Muscle layer of colon (tissue), 2 donors: Measurements from ENCODE around the gene ZNF559.
A peak's percentile ranks its signal among the peaks of the same experiment; 100 is the strongest.
"Not testable (repeated sequence)": the region's sequence is repeated elsewhere in the genome, so short reads cannot be mapped to it uniquely, and the experiment has no call there.

Source experiments
- H3K27ac ChIP-seq: one replicate; pipeline ENCODE4 v1.7.0; 2013; ENCODE audit warnings: low read depth, mild to moderate bottlenecking, low read length, moderate library complexity
- H3K27me3 ChIP-seq, 2 donors: one replicate each; pipeline ENCODE4 v1.7.0; 2013; ENCODE audit warnings: low read length in 2 of 2, mild to moderate bottlenecking in 2 of 2; ENCODE audit not compliant: insufficient read depth in 2 of 2, control insufficient read depth in 1 of 2
- H3K36me3 ChIP-seq: one replicate; pipeline ENCODE4 v1.7.0; 2013; ENCODE audit warnings: mild to moderate bottlenecking, low read length; ENCODE audit not compliant: insufficient read depth
- H3K4me1 ChIP-seq: one replicate; pipeline ENCODE4 v1.7.0; 2013; ENCODE audit warnings: mild to moderate bottlenecking, low read length; ENCODE audit not compliant: insufficient read depth
- H3K4me3 ChIP-seq, 2 donors: one replicate each; pipeline ENCODE4 v1.7.0; 2013; ENCODE audit warnings: low read length in 2 of 2, low read depth in 1 of 2, mild to moderate bottlenecking in 1 of 2, moderate library complexity in 1 of 2
- H3K9ac ChIP-seq: one replicate; pipeline ENCODE4 v1.7.0; 2013; ENCODE audit warnings: low read length
- H3K9me3 ChIP-seq: one replicate; pipeline ENCODE4 v1.7.0; 2013; ENCODE audit warnings: mild to moderate bottlenecking, low read length
- donor health status: abdominal sarcoma.
- donor health status: Adenocarcinoma of cecum.

ZNF559 gene

DNA sequence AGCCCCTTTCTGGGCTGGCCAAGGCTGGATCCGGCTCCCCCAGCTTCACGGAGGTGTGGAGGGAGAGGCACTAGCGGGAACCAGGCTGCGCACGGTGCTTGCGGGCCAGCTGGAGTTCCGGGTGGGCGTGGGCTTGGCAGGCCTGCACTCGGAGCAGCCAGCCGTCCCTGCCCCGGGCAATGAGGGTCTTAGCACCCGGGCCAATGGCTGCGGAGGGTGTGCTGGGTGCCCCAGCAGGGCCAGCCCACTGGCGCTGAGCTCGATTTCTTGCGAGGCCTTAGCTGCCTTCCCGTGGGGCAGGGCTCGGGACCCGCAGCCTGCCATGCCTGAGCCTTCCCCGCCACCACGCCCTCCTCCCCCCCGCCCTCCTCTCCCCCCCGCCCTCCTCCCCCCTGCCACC, 2.6 kb upstream of the ZNF559 start:
- H3K4me3 ChIP-seq = no peak overlapping the region
- H3K4me1 ChIP-seq = peaks cover 9% of the 10 kb centered on the region
- H3K36me3 ChIP-seq = no peaks in the 10 kb centered on the region
- no peaks in the 10 kb centered on the region for H3K9me3 ChIP-seq
- H3K9ac ChIP-seq = no peak overlapping the region
- H3K27ac ChIP-seq = no peak overlapping the region
- no peaks in the 10 kb centered on the region for H3K27me3 ChIP-seq

DNA sequence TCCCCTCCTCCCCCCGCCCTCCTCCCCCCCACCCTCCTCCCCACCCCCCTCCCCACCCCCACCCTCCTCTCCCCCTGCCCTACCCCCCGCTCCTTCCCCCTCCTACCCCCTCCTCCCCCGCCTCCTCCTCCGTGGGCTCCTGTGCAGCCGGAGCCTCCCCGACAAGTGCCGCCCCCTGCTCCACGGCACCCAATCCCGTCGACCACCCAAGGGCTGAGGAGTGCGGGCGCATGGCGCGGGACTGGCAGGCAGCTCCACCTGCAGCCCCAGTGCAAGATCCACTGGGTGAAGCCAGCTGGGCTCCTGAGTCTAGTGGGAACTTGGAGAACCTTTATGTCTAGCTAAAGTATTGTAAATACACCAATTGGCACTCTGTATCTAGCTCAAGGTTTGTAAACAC, 2.2 kb upstream of the ZNF559 start:
- H3K27ac ChIP-seq, H3K9ac ChIP-seq, H3K9me3 ChIP-seq, H3K4me1 ChIP-seq, H3K27me3 ChIP-seq, H3K36me3 ChIP-seq, H3K4me3 ChIP-seq: not testable (repeated sequence)

DNA sequence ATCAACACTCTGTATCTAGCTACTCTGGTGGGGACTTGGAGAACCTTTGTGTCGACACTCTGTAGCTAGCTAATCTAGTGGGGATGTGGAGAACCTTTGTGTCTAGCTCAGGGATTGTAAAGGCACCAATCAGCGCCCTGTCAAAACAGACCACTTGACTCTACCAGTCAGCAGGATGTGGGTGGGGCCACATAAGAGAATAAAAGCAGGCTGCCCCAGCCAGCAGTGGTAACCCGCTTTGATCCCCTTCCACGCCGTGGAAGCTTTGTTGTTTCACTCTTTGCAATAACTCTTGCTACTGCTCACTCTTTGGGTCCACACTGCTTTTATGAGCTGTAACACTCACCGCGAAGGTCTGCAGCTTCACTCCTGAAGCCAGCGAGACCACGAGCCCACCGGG, 1.8 kb upstream of the ZNF559 start:
- H3K27me3 ChIP-seq, H3K9ac ChIP-seq, H3K36me3 ChIP-seq, H3K4me1 ChIP-seq, H3K9me3 ChIP-seq, H3K27ac ChIP-seq, H3K4me3 ChIP-seq: not testable (repeated sequence)

DNA sequence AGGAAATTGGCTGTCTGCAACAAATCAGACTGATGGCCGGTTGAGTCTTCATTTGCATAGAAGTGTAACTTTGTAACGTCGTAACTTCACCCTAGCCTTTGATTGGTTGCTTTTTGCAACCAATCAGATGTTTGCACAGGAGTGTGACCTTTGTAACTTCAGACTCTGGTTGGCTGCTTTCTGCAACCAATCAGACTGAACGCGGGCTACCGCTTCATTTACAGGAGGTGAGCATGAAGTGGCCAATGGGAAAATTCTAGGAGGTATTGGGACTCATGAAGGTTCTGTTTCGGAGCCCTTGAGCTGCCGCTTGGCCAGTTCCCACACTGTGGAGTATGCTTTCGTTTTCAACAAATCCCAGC, 441 bp upstream of the ZNF559 start:
- peak overlapping the region; percentile 84 for H3K27ac ChIP-seq
- peak overlapping the region; percentile 23 for H3K9ac ChIP-seq
- no peaks in the 10 kb centered on the region for H3K36me3 ChIP-seq
- peak overlapping the region; percentile 61 to 83 for H3K4me3 ChIP-seq
- no peaks in the 10 kb centered on the region for H3K27me3 ChIP-seq
- H3K4me1 ChIP-seq = peaks cover 9% of the 10 kb centered on the region
- H3K9me3 ChIP-seq = peaks cover 2% of the 10 kb centered on the region

DNA sequence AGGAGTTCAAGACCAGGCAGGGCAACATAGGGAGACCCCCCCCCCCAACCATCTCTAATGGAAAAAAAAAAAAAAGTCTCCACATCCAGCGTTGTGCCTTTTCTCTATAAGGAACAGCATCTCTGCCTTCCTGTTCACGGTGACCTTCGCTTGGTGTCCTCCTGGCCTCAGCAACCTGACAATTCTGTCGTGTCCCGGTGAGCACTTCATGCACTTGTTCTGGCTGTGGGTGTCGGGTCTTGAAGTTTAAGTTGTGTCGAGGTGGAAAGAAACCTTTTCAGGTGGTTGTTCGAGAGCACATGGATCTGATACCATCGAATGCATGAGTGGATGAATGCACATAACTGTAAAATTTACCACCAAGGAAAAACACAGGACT, 594 bp downstream of the ZNF559 start:
- peaks cover 9% of the 10 kb centered on the region for H3K9me3 ChIP-seq
- no peaks in the 10 kb centered on the region for H3K36me3 ChIP-seq
- peak overlapping the region; percentile 61 to 83 for H3K4me3 ChIP-seq
- H3K4me1 ChIP-seq = peaks cover 9% of the 10 kb centered on the region
- H3K9ac ChIP-seq = peak overlapping the region; percentile 73
- no peaks in the 10 kb centered on the region for H3K27me3 ChIP-seq
- peak overlapping the region; percentile 84 for H3K27ac ChIP-seq

DNA sequence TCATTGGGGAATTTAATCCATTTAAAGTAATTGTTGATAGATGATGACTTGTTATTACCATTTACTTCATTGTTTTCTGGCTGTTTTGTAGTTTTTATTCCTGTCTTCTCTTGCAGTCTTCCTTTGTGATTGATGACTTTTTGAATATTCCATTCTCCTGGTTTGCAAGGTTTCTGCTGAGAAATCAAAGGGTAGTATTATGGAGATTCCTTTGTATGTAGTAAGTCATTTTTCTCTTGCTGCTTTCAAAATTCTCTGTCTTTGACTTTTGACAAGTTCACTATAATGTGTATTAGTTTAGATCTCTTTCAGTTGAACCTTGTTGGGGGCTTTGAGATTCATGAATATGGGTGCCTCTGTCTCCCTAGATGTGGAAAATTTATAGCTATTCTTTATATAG, 6.0 kb downstream of the ZNF559 start:
- Histone ChIP-seq H3K27me3 (no peaks in the 10 kb centered on the region), H3K4me1 (peaks cover 3% of the 10 kb centered on the region), H3K9ac (no peak overlapping the region), H3K36me3 (peaks cover 34% of the 10 kb centered on the region), H3K4me3 (no peak overlapping the region), H3K9me3 (peaks cover 49% of the 10 kb centered on the region), H3K27ac (no peak overlapping the region)

DNA sequence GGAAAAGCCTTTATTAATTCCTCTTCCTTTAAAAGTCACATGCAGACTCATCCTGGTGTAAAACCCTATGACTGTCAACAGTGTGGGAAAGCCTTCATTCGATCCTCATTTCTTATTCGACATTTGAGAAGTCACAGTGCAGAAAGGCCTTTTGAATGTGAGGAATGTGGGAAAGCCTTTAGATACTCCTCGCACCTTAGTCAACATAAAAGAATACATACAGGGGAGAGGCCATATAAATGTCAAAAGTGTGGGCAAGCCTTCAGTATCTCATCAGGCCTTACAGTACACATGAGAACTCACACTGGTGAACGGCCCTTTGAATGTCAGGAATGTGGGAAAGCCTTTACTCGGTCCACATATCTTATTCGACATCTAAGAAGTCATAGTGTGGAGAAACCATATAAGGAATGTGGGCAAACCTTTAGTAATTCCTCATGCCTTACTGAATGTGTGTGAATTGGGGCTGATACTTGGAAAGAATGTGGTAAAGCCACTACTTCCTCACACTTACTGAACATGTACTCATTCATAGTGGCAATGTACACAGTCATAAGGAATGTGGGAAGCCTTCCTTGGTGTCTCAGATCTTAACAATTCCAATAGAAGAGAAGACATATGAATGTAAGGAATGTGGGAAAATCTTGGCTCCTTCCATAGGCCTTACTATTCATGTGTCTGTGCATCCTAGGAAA, 18.8 kb downstream of the ZNF559 start:
- peaks cover 81% of the 10 kb centered on the region for H3K9me3 ChIP-seq
- no peaks in the 10 kb centered on the region for H3K4me1 ChIP-seq
- peak overlapping the region in 1 of 2 donors; percentile 35 for H3K4me3 ChIP-seq
- H3K36me3 ChIP-seq = peaks cover 47% of the 10 kb centered on the region
- H3K9ac ChIP-seq = no peak overlapping the region
- no peaks in the 10 kb centered on the region for H3K27me3 ChIP-seq
- no peak overlapping the region for H3K27ac ChIP-seq

DNA sequence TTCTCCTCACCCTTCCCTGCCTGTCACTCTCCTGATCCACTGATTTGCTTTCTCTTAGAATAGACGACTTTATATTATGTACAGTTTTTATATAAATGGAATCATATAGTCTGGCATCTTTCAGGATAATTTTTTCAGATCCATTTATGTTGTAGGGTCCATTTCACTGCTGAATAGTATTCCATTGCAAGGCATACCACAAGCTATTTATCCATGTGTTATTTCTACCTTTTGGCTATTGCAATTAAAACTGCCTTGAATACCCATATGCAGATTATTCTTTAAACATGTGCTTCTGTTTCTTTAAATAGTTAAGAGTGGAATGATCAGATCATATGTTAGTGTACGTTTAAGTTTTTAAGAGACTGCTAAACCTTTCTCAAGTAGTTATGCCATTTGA, 21.0 kb downstream of the ZNF559 start:
- Histone ChIP-seq H3K27me3 (no peaks in the 10 kb centered on the region), H3K4me1 (no peaks in the 10 kb centered on the region), H3K9ac (no peak overlapping the region), H3K4me3 (no peak overlapping the region), H3K27ac (no peak overlapping the region), H3K9me3 (peaks cover 74% of the 10 kb centered on the region), H3K36me3 (peaks cover 37% of the 10 kb centered on the region)

DNA sequence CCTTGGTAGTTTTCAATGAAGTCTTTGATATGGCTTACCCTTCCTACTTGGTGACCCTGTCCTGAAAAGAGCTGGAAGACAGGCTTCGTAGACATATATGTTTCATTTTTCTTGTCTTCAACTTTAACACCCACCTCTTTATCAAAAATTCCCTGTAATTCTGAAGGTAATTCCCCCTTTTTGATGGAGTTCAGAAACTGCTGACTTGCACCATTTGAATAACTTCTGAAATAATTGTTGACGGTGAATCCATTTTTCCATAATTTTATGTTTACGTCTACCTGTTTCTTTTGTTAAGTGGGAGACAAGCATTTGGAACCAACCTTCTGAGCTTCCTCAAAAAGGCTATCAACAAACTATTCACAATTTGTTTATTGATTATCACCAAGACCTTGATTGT, 24.3 kb downstream of the ZNF559 start:
- peaks cover 14% of the 10 kb centered on the region for H3K36me3 ChIP-seq
- peaks cover 57% of the 10 kb centered on the region for H3K9me3 ChIP-seq
- no peaks in the 10 kb centered on the region for H3K27me3 ChIP-seq
- H3K9ac ChIP-seq = no peak overlapping the region
- H3K4me3 ChIP-seq = no peak overlapping the region
- H3K4me1 ChIP-seq = no peaks in the 10 kb centered on the region
- H3K27ac ChIP-seq = no peak overlapping the region

DNA sequence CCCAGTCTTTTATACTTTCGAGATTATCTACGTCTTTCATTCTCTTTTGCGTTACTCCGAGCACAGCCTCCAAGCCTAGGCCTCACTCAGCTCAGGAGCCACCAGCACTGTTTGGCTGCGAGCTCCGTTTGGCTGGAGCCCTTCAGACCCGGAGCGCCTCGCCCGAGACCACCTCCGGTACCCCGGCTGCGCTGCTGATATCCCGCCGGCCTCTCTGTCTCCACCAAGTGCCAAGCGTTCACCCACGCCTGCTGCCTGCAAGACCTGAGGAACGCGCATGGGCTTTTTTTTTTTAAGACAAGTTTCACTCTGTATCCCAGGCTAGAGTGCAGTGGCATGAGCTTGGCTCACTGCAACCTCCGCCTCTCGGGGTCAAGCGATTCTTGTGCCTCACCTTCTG, 24.7 kb downstream of the ZNF559 start:
- H3K27me3 ChIP-seq = no peaks in the 10 kb centered on the region
- H3K36me3 ChIP-seq = peaks cover 10% of the 10 kb centered on the region
- H3K9ac ChIP-seq = no peak overlapping the region
- H3K9me3 ChIP-seq = peaks cover 52% of the 10 kb centered on the region
- H3K27ac ChIP-seq = no peak overlapping the region
- no peaks in the 10 kb centered on the region for H3K4me1 ChIP-seq
- no peak overlapping the region for H3K4me3 ChIP-seq

DNA sequence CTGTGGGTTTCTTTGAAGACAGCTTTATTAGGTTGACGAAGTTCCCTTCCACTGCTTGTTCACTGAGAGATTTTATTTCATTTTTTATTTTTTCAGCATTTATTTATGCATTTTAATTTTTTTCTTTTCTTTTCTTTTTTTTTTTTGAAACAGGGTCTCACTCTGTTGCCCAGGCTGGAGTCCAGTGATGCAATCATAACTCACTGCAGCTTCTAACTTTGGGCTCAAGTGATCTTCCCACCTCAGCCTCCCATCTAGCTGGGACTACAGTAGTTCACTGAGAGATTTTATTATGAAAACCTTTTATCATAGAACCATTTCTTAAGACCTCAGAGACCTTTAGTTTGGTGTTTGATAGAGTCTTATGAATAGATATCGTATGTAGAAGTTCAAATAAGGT, 28.5 kb downstream of the ZNF559 start:
- Histone ChIP-seq H3K9ac (no peak overlapping the region), H3K36me3 (peaks cover 7% of the 10 kb centered on the region), H3K4me3 (no peak overlapping the region), H3K4me1 (no peaks in the 10 kb centered on the region), H3K9me3 (peaks cover 26% of the 10 kb centered on the region), H3K27ac (no peak overlapping the region), H3K27me3 (no peaks in the 10 kb centered on the region)

DNA sequence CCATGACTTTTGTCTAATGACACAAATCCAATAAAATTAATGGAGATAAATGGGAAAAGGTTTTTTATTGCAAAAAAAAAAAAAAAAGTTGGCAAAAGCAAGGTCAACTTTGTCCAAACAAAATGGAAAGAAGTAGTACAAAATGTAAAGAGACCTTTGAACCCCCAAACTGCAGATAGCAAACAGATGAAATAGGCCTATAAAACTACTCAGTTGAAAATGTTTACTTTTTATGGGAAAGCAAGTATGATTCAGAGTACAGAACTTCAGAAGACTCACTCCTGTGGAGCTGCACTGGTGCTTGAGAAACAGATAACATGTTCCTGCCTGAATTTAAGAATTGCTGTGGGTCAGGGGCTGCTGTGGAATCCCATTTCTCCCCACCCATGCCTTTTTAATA, 29.0 kb downstream of the ZNF559 start:
- H3K4me1 ChIP-seq = no peaks in the 10 kb centered on the region
- peaks cover 27% of the 10 kb centered on the region for H3K9me3 ChIP-seq
- no peak overlapping the region for H3K4me3 ChIP-seq
- H3K27ac ChIP-seq = no peak overlapping the region
- no peaks in the 10 kb centered on the region for H3K27me3 ChIP-seq
- H3K36me3 ChIP-seq = peaks cover 10% of the 10 kb centered on the region
- no peak overlapping the region for H3K9ac ChIP-seq
